Brain microvascular endothelial cell (primary cell): ENCODE results near the gene SH3RF3.

Experiments used
- DNase-seq: peaks from one replicate; pipeline ENCODE4 v3.0.0-alpha.2; 2020
- H3K27ac ChIP-seq: fragments of 250-450 bp; sonication (Bioruptor Pico); 2 replicates; pipeline ENCODE4 v1.5.1; 2020; ENCODE audit warnings: mild to moderate bottlenecking, moderate library complexity
- H3K27me3 ChIP-seq: fragments of 250-450 bp; sonication (Bioruptor Pico); replicated peaks from 2 replicates; pipeline ENCODE4 v1.5.1; 2020; ENCODE audit warnings: mild to moderate bottlenecking
- H3K36me3 ChIP-seq: fragments of 250-450 bp; sonication (Bioruptor Pico); replicated peaks from 2 replicates; pipeline ENCODE4 v1.5.1; 2020; ENCODE audit warnings: mild to moderate bottlenecking
- H3K4me3 ChIP-seq: 2 replicates; pipeline ENCODE4 v1.5.1; 2011; ENCODE audit warnings: low read depth, mild to moderate bottlenecking, control low read depth, low read length, moderate library complexity
- in situ Hi-C: cut with HindIII; loops from 2 replicates; pipeline ENCODE4 v1.10.0; 2017; ENCODE audit warnings: low sequenced_read_pairs, low pct_ligation_motif_present
- TF ChIP-seq, protein P1 (sequence below): IDR thresholded peaks from 2 replicates; pipeline ENCODE4 v1.5.1; 2011; ENCODE audit warnings: low read depth, mild to moderate bottlenecking, moderate library complexity, low read length, control low read depth, inconsistent platforms; ENCODE audit errors: missing control alignments

SH3RF3 gene

DNA sequence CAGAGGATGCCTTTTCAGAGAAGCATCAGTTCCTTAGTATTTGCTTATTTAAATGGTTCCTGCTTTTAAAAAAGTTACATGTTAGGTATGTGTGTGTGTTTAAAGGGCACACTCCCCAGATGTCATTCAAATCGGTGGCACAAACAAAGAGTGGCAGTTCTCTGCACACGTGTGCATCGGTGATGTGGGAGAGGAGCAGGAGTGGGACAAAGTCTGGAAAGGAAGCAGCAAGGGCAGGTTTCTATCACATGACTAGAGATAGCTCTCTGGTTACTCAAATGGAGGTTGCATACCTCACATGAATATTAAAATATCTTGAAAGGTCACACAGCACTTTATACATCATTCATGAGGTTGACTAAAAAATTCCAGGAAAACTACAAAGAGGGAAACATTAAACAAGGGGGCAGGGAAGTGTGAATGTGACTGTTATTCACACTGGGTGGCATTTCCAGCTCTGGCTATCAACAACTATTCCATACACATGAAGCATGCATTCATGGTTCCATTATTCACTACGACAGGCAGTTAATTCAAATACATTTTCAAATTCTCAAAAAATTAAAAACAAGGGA, 420.1 kb downstream of the SH3RF3 start:
- in situ Hi-C loops = no loop called here
- Histone ChIP-seq H3K27ac (no peak overlapping the region), H3K4me3 (no peak overlapping the region), H3K36me3 (peaks cover 11% of the 10 kb centered on the region), H3K27me3 (no peaks in the 10 kb centered on the region)
- no peak for DNase-seq
- TF ChIP-seq, protein P1, sequence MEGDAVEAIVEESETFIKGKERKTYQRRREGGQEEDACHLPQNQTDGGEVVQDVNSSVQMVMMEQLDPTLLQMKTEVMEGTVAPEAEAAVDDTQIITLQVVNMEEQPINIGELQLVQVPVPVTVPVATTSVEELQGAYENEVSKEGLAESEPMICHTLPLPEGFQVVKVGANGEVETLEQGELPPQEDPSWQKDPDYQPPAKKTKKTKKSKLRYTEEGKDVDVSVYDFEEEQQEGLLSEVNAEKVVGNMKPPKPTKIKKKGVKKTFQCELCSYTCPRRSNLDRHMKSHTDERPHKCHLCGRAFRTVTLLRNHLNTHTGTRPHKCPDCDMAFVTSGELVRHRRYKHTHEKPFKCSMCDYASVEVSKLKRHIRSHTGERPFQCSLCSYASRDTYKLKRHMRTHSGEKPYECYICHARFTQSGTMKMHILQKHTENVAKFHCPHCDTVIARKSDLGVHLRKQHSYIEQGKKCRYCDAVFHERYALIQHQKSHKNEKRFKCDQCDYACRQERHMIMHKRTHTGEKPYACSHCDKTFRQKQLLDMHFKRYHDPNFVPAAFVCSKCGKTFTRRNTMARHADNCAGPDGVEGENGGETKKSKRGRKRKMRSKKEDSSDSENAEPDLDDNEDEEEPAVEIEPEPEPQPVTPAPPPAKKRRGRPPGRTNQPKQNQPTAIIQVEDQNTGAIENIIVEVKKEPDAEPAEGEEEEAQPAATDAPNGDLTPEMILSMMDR = no peak
